Measurements from ENCODE around the gene FADS2. TPM values are rescaled to one million over a fixed set of nuclear protein-coding genes. Genes with fewer than 3 reads are reported as not detected.

The FADS2 gene
- total RNA-seq, 2 donors from 2014 or later, result 2.0 to 4.4 TPM

DNA sequence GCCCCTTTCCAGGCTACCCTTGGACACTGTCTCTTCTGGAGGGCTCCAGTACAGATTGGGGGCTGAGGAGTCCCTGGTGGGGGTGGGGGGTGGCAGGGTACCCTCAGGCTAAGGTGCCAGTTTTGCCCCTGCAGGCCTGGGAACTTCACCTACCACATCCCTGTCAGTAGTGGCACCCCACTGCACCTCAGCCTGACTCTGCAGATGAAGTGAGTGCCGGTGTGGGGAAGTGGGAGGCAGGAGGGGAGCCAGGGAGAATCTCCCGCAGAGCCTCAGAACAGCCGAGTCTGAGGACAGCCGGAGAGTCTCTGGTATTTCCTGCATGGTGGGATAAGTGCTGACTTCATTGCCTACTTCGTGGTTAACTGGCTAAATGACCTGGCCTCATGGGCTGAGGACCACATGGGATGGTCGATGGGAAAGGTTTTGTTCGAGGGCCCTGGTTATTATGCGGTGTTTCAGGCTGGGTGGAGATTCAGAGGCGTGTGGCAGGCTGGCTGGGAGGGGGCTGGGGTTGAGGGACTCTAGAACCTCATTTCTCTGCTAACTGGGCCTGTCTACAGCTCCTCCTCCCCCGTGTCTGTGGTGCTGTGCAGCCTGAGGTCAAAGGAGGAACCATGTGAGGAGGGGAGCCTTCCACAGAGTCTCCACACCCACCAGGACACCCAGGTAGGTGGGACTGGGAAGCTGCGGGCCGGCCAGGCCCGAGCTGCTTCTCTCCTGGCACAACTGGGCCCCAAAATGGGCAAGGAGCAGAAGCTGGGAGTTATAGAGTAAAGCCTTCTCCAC is 44.2 kb upstream of the FADS2 start:
- intact Hi-C loops (cut with DNase I), result loop anchor here (5.0 kb wide), 1 partner anchor 42 kb away; no protein-coding TSS in a partner anchor
- ATAC-seq (no peak), DNase-seq (no peak)
- no peak for TF ChIP-seq POLR2A (IDR thresholded peaks at IDR 0.05)
- TF ChIP-seq, protein P1, sequence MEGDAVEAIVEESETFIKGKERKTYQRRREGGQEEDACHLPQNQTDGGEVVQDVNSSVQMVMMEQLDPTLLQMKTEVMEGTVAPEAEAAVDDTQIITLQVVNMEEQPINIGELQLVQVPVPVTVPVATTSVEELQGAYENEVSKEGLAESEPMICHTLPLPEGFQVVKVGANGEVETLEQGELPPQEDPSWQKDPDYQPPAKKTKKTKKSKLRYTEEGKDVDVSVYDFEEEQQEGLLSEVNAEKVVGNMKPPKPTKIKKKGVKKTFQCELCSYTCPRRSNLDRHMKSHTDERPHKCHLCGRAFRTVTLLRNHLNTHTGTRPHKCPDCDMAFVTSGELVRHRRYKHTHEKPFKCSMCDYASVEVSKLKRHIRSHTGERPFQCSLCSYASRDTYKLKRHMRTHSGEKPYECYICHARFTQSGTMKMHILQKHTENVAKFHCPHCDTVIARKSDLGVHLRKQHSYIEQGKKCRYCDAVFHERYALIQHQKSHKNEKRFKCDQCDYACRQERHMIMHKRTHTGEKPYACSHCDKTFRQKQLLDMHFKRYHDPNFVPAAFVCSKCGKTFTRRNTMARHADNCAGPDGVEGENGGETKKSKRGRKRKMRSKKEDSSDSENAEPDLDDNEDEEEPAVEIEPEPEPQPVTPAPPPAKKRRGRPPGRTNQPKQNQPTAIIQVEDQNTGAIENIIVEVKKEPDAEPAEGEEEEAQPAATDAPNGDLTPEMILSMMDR (IDR thresholded peaks at IDR 0.05), result no peak
- H3K4me3 ChIP-seq, result no peak overlapping the region
- no peaks in the 10 kb centered on the region for H3K4me1 ChIP-seq
- 75 to 77% methylated on average over 11 to 13 of the region's 13 CpGs for WGBS, 2 donors
- no peaks in the 10 kb centered on the region for H3K9me3 ChIP-seq
- no peaks in the 10 kb centered on the region for H3K27me3 ChIP-seq
- peaks cover 0 to 44% of the 10 kb centered on the region in 2 donors for H3K36me3 ChIP-seq (replicated peaks in 1 of 2; ENCODE audit: insufficient read depth in 1 of 2, low read depth in 2 of 2)
- no peak overlapping the region for H3K27ac ChIP-seq

DNA sequence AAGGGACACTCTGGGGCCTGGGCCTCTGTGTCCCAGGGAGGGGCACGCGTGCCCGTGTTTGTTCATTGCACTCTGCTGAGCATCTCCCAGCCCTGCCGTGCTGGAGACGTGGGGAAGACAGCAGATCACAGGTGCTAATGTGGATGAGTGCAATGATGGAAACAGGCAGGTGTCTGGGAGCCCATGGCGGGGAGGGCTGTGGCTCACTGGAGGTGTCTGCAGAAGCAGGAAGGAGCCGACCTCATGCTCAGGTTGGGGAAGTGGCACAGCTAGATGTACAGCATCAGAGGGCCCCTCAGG is 43.6 kb upstream of the FADS2 start:
- intact Hi-C loops (cut with DNase I), result loop anchor here (5.0 kb wide), 1 partner anchor 42 kb away; no protein-coding TSS in a partner anchor
- Histone ChIP-seq H3K4me3 (no peak overlapping the region), H3K4me1 (peaks cover 3% of the 10 kb centered on the region), H3K9me3 (no peaks in the 10 kb centered on the region), H3K27me3 (no peaks in the 10 kb centered on the region), H3K27ac (no peak overlapping the region), H3K36me3 (replicated peaks in 1 of 2; ENCODE audit: insufficient read depth in 1 of 2, low read depth in 2 of 2) (peaks cover 0 to 49% of the 10 kb centered on the region in 2 donors)
- TF ChIP-seq POLR2A (IDR thresholded peaks at IDR 0.05), result no peak
- TF ChIP-seq, protein P1 (IDR thresholded peaks at IDR 0.05), result no peak
- ATAC-seq (no peak), DNase-seq (no peak)
- 70 to 76% methylated on average over 6 to 7 of the region's 7 CpGs for WGBS, 2 donors

DNA sequence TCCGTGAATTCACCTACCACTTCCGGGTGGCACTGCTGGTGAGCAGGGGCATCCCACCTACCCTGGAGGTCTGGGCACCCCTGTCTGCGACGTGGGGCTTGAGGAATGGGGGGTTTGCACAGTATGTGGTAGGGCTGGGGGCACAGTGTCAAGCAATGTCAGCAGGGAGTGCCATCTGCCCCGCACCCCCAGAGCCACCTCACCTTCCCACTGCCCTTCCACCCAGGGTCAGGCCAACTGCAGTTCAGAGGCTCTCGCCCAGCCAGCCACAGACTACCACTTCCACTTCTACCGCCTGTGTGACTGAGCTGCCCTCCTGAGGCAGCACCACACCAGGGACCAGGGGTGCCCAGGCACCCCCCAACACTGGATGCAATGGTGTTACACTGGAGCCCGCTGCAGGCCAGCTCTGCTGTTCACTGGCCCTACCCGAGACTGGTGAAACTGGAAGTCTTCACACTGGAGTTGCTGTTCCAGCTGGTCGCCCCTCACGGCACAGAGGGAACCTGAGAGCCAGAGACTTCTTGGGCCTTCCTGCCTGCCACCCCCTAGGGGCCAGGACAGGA is 42.2 kb upstream of the FADS2 start:
- H3K4me1 ChIP-seq, result peaks cover 9% of the 10 kb centered on the region
- no peak overlapping the region for H3K4me3 ChIP-seq
- H3K27me3 ChIP-seq, result no peaks in the 10 kb centered on the region
- peaks cover 0 to 49% of the 10 kb centered on the region in 2 donors for H3K36me3 ChIP-seq (replicated peaks in 1 of 2; ENCODE audit: insufficient read depth in 1 of 2, low read depth in 2 of 2)
- no peak for TF ChIP-seq POLR2A (IDR thresholded peaks at IDR 0.05)
- TF ChIP-seq, protein P1 (IDR thresholded peaks at IDR 0.05), result no peak
- H3K9me3 ChIP-seq, result no peaks in the 10 kb centered on the region
- intact Hi-C loops (cut with DNase I), result no loop called here
- no peak for ATAC-seq
- DNase-seq, result no peak
- WGBS, 2 donors, result 83% methylated on average over 4 to 11 of the region's 11 CpGs
- no peak overlapping the region for H3K27ac ChIP-seq

DNA sequence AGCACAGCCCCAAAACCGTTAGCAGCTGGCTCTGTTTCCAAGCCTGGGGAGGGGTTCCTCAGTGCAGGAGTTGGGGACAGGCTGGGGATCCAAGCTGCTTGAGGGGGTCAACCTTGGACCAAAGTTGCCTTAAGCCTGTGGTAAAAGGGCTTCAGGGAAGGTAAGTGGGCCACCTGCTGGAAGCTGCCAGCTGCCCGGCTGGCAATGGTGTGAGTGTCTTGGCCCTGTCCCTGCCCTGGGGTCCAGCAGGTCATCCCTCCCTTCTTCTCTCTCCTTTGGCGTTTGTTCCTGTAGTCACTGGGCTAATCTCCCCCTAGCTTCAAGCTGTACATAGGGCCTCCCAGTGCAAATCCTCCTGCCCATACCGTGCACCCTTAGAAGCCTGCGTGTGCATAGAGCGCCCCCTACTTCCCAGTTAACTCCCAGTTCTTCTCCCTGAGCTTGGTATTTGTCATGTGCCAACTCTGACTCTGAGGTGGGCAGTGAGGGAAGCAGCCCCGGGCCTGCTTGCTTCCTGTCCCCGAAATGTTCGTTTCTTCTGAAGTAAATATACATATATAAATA is 40.1 kb upstream of the FADS2 start:
- intact Hi-C loops (cut with DNase I), result no loop called here
- H3K27me3 ChIP-seq, result no peaks in the 10 kb centered on the region
- no peak overlapping the region for H3K4me3 ChIP-seq
- WGBS, 2 donors, result 27 to 40% methylated on average over 9 of the region's 9 CpGs
- ATAC-seq (no peak), DNase-seq (peak; percentile 61 to 69 (median 68))
- H3K36me3 ChIP-seq (replicated peaks in 1 of 2; ENCODE audit: insufficient read depth in 1 of 2, low read depth in 2 of 2), result peaks cover 0 to 49% of the 10 kb centered on the region in 2 donors
- peaks cover 17% of the 10 kb centered on the region for H3K4me1 ChIP-seq
- no peaks in the 10 kb centered on the region for H3K9me3 ChIP-seq
- peak overlapping the region in 1 of 4 donors; percentile 30 for H3K27ac ChIP-seq
- TF ChIP-seq, protein P1 (IDR thresholded peaks at IDR 0.05), result peak; percentile 19 to 79 (median 65)
- no peak for TF ChIP-seq POLR2A (IDR thresholded peaks at IDR 0.05)
